ENCODE results near the gene IL17RB.

The IL17RB gene

DNA sequence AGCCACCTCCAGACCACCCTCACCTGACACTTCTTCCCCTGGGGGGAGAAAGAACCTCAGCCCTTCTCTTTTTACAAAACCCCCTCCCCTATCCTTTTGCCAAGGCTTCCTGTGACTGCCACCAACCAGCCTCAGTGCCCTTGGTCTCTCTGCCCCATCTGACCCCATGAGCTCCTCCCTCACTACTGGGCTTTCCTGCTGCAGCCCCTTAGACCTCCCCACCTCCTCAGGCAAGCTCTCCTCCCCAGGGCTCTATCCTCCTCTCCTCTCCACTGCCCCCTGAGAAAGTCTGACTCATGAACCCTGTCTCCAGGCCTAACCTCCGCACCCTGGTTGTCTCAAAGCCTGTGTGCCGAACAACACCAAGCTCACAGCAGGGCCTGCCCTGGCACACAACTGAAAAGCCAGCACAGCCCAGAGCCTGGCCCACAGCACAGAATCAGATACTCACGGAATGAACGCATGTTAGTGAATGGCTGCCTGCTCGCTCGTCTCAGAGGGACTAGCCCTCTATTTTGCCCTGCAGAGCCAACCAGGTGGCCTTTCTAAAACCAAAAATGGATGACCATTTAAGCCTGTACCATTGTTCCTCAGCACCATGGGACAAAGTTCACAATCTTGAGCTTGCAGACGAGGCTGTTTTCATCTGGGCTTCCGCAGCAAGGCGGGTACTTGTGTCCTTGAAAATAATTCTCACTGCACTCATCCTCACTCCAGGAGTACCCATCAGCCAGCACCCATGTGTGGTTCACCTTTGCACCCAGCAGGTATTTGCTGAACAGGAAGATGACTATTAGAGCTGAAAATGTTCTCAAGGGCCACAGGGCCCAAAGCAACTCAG is 1.9 kb upstream of the IL17RB start:
- TF ChIP-seq YY1 (IDR thresholded peaks at IDR 0.05; ENCODE audit: low read depth) (no peak), ZBTB7A (IDR thresholded peaks at IDR 0.05; ENCODE audit: low read depth) (no peak), RAD21 (IDR thresholded peaks at IDR 0.05; ENCODE audit: low read depth) (no peak), EGR1 (IDR thresholded peaks at IDR 0.05) (no peak), CEBPB (IDR thresholded peaks at IDR 0.05) (no peak), NFIC (IDR thresholded peaks at IDR 0.05) (no peak), FOXM1 (IDR thresholded peaks at IDR 0.05; ENCODE audit: borderline replicate concordance, low read depth) (no peak), EP300 (IDR thresholded peaks at IDR 0.05; ENCODE audit: borderline replicate concordance) (no peak), TEAD4 (IDR thresholded peaks at IDR 0.05) (no peak), CREB1 (IDR thresholded peaks at IDR 0.05; ENCODE audit: low read depth) (no peak), TAF1 (IDR thresholded peaks at IDR 0.05; ENCODE audit: low read depth) (no peak), TCF12 (IDR thresholded peaks at IDR 0.05; ENCODE audit: low read depth) (no peak)
- TF ChIP-seq, protein P1, sequence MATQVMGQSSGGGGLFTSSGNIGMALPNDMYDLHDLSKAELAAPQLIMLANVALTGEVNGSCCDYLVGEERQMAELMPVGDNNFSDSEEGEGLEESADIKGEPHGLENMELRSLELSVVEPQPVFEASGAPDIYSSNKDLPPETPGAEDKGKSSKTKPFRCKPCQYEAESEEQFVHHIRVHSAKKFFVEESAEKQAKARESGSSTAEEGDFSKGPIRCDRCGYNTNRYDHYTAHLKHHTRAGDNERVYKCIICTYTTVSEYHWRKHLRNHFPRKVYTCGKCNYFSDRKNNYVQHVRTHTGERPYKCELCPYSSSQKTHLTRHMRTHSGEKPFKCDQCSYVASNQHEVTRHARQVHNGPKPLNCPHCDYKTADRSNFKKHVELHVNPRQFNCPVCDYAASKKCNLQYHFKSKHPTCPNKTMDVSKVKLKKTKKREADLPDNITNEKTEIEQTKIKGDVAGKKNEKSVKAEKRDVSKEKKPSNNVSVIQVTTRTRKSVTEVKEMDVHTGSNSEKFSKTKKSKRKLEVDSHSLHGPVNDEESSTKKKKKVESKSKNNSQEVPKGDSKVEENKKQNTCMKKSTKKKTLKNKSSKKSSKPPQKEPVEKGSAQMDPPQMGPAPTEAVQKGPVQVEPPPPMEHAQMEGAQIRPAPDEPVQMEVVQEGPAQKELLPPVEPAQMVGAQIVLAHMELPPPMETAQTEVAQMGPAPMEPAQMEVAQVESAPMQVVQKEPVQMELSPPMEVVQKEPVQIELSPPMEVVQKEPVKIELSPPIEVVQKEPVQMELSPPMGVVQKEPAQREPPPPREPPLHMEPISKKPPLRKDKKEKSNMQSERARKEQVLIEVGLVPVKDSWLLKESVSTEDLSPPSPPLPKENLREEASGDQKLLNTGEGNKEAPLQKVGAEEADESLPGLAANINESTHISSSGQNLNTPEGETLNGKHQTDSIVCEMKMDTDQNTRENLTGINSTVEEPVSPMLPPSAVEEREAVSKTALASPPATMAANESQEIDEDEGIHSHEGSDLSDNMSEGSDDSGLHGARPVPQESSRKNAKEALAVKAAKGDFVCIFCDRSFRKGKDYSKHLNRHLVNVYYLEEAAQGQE (IDR thresholded peaks at IDR 0.05; ENCODE audit: low read depth) = no peak
- TF ChIP-seq, protein P2, sequence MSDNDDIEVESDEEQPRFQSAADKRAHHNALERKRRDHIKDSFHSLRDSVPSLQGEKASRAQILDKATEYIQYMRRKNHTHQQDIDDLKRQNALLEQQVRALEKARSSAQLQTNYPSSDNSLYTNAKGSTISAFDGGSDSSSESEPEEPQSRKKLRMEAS (IDR thresholded peaks at IDR 0.05) = no peak
- TF ChIP-seq, protein P3, sequence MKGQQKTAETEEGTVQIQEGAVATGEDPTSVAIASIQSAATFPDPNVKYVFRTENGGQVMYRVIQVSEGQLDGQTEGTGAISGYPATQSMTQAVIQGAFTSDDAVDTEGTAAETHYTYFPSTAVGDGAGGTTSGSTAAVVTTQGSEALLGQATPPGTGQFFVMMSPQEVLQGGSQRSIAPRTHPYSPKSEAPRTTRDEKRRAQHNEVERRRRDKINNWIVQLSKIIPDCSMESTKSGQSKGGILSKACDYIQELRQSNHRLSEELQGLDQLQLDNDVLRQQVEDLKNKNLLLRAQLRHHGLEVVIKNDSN (IDR thresholded peaks at IDR 0.05) = no peak

DNA sequence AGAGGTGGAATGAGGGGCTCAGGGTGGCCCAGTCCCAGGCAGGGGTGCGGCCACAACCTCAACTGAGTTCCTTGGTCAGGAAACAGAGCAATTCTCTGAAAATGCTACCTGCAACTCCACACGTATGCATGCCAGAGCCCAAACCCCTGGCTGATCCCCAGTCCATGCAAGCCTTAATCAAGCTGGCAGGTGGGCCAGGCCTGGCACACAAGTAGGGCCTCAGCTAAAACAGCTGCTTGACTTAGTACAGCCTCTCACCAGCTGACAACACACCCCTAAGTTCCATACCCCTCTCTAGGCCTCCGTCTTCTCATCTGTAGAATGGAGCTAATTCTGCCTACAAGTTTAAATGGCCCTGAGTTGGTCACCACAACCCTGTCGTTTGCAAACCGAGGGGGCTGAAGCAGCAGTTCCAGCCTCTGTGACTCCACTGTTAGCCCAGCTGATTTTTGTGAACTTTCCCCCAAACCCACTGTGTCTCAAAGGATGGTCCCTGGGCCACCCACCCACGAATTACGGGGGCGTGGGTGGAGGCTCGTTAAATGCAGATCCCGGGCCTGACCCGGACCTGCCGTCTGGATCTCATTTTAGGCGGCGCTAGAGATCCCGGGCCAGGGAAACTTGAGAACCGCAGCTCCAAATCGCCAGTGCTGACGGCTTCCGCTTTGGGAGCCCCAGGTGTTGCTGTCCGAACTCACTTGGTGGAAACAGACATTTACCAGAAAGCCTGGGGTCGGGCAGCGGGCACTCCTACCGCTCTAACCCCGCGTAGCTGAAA is 1.1 kb upstream of the IL17RB start:
- TF ChIP-seq, protein P3 (IDR thresholded peaks at IDR 0.05) = no peak
- TF ChIP-seq, protein P1 (IDR thresholded peaks at IDR 0.05; ENCODE audit: low read depth) = no peak
- TF ChIP-seq EP300 (IDR thresholded peaks at IDR 0.05; ENCODE audit: borderline replicate concordance) (no peak), EGR1 (IDR thresholded peaks at IDR 0.05) (peak; percentile 74; the same call in 1 of the 2 replicates), CEBPB (IDR thresholded peaks at IDR 0.05) (no peak)
- TF ChIP-seq, protein P2 (IDR thresholded peaks at IDR 0.05) = no peak

DNA sequence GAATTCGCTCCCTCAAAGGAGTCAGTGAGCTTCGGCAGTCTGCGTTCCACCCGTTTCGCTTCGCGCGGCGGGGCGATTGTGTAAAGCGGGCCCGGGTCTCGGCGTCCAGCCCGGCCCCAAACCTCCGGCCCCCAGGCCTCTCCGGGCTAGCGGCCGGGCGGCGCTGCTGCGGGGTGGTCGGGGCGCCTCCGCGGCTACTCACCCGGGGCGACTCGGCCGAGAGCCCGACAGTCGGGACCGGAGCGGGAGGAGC is 561 bp upstream of the IL17RB start:
- TF ChIP-seq, protein P1 (IDR thresholded peaks at IDR 0.05; ENCODE audit: low read depth) = no peak
- 0 out of 2 replicates have a peak, but pooled peaks have one; percentile 49 for TF ChIP-seq ZBTB7A (IDR thresholded peaks at IDR 0.05; ENCODE audit: low read depth)

DNA sequence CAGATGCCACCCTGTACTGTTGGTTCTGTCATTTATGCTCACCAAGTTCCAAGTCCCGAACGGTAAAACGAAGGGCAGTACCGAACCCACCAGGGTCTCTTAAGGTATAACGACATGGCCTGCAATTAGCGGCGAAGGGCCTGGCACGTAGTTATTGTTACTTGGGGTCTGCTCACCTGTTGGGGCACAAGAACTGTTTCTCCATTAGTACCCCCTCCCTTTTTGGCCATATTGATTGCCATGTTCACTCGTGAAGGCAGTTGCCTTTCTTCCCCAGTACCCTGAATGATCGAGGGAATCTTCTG is 435 bp downstream of the IL17RB start:
- TF ChIP-seq TAF1 (IDR thresholded peaks at IDR 0.05; ENCODE audit: low read depth) (no peak), FOXM1 (IDR thresholded peaks at IDR 0.05; ENCODE audit: borderline replicate concordance, low read depth) (no peak), TEAD4 (IDR thresholded peaks at IDR 0.05) (no peak), CREB1 (IDR thresholded peaks at IDR 0.05; ENCODE audit: low read depth) (no peak), EGR1 (IDR thresholded peaks at IDR 0.05) (no peak), CEBPB (IDR thresholded peaks at IDR 0.05) (no peak), NFIC (IDR thresholded peaks at IDR 0.05) (no peak), ZBTB7A (IDR thresholded peaks at IDR 0.05; ENCODE audit: low read depth) (no peak), YY1 (IDR thresholded peaks at IDR 0.05; ENCODE audit: low read depth) (no peak), TCF12 (IDR thresholded peaks at IDR 0.05; ENCODE audit: low read depth) (no peak), RAD21 (IDR thresholded peaks at IDR 0.05; ENCODE audit: low read depth) (no peak), EP300 (IDR thresholded peaks at IDR 0.05; ENCODE audit: borderline replicate concordance) (no peak)
- TF ChIP-seq, protein P1 (IDR thresholded peaks at IDR 0.05; ENCODE audit: low read depth) = no peak
- TF ChIP-seq, protein P2 (IDR thresholded peaks at IDR 0.05) = no peak
- TF ChIP-seq, protein P3 (IDR thresholded peaks at IDR 0.05) = no peak

All from Ishikawa (cell line).